Cerebellar cortex (tissue), 1 donor: ENCODE data around the gene MIP.
"Not testable (repeated sequence)": the region's sequence is repeated elsewhere in the genome, so short reads cannot be mapped to it uniquely, and the experiment has no call there.

Experiments used
- DNase-seq: peaks from one replicate; pipeline ENCODE4 v3.0.0-alpha.2; 2015; ENCODE audit warnings: low spot score

Gene MIP

GRCh38 chr12:56410768-56411167 lies 43.7 kb downstream of the MIP start:
- DNase-seq, result no peak

GRCh38 chr12:56408799-56409417 lies 45.5 kb downstream of the MIP start:
- no peak for DNase-seq

GRCh38 chr12:56404227-56404626 lies 50.2 kb downstream of the MIP start:
- DNase-seq, result not testable (repeated sequence)

- not testable (repeated sequence) for DNase-seq
Measured at GRCh38 chr12:56401612-56402011, 52.8 kb downstream of the MIP start.

- not testable (repeated sequence) for DNase-seq
Measured at GRCh38 chr12:56401125-56401524, 53.3 kb downstream of the MIP start.
